K562 (cell line): ENCODE data around the gene SIPA1L2. TPM values are rescaled to one million over a fixed set of nuclear protein-coding genes. Genes with fewer than 3 reads are reported as not detected.

Experiments
- ATAC-seq: fragments of 200-7000 bp; cut with Tn5 transposase; 3 replicates; pipeline ENCODE4 v1.9.1; 2020; ENCODE audit warnings: moderate library complexity
- BruUV-seq: library from RNA; stranded (reverse); fragments of 400-500 nt; replicated peaks from 2 replicates; lab custom pipeline; 2021; lab: Mats Ljungman, UMichigan
- CTCF ChIA-PET: fragments of 300-600 bp; formaldehyde crosslinking; extraction: SDS; loops from one replicate; lab custom pipeline; 2021; ENCODE audit warnings: low intra/inter-chr PET ratio; lab: Yijun Ruan, JAX
- POLR2A ChIA-PET: fragments of 300-600, 350-650 bp; sonication (Branson Sonifier 250); formaldehyde crosslinking; extraction: SDS; loops from one replicate; lab custom pipeline; 2021; ENCODE audit warnings: antibody characterized with exemption, inconsistent platforms; lab: Yijun Ruan, JAX
- DNase-seq, 4 experiments: peaks; one replicate each; pipeline versions ENCODE4 v3.0.0 to v3.0.0-alpha.2; 2011 to 2018; ENCODE audit warnings: low spot score in 3 of 4, mixed read lengths in 3 of 4; ENCODE audit errors: extremely low read depth in 1 of 4
- FAIRE-seq: peaks from 2 replicates; lab custom pipeline; 2011; peaks lifted over from hg19 to GRCh38; lab: Jason Lieb, UNC
- H2AFZ ChIP-seq: 2 replicates; pipeline ENCODE4 v1.6.0; 2011; ENCODE audit warnings: low read depth, low read length, control low read depth, inconsistent platforms
- H3K27ac ChIP-seq: fragments of 200-600 bp; 3 replicates; pipeline ENCODE4 v1.8.0; 2011; ENCODE audit warnings: low read depth, mild to moderate bottlenecking, control low read depth, inconsistent platforms, low read length, moderate library complexity, mixed read lengths; ENCODE audit errors: extremely low read depth
- H3K27me3 ChIP-seq, 2 experiments: fragments of 300-600 bp in 1 of 2; 2 replicates in 1 of 2; 3 replicates in 1 of 2; pipeline versions ENCODE4 v1.6.0 to v1.8.0; 2011; ENCODE audit warnings: inconsistent platforms in 2 of 2, low read length in 2 of 2, mild to moderate bottlenecking in 1 of 2, mixed read lengths in 1 of 2, moderate library complexity in 1 of 2; ENCODE audit not compliant: control insufficient read depth in 2 of 2, insufficient read depth in 2 of 2
- H3K36me3 ChIP-seq: fragments of 300-600 bp; 3 replicates; pipeline ENCODE4 v1.8.0; 2011; ENCODE audit warnings: mild to moderate bottlenecking, low read length, inconsistent platforms; ENCODE audit not compliant: control insufficient read depth, insufficient read depth
- H3K4me1 ChIP-seq, 2 experiments: fragments of 200-600 bp in 1 of 2; replicated peaks in 1 of 2; 2 replicates in 1 of 2; 3 replicates in 1 of 2; pipeline versions ENCODE4 v1.5.1 to v1.8.0; 2011; ENCODE audit warnings: inconsistent platforms in 2 of 2, low read length in 2 of 2, mild to moderate bottlenecking in 1 of 2, mixed read lengths in 1 of 2, moderate library complexity in 1 of 2; ENCODE audit not compliant: control insufficient read depth in 2 of 2, insufficient read depth in 2 of 2
- H3K4me2 ChIP-seq: 2 replicates; pipeline ENCODE4 v1.6.1; 2011; ENCODE audit warnings: low read length, control low read depth, inconsistent platforms, mixed read lengths; ENCODE audit not compliant: insufficient read depth
- H3K4me3 ChIP-seq: fragments of 200-600 bp; sonication (generic), shearing (Covaris generic); 2 replicates; pipeline ENCODE4 v1.5.1; 2016; ENCODE audit warnings: control low read depth, inconsistent platforms
- H3K79me2 ChIP-seq: fragments of 200-600 bp; 3 replicates; pipeline ENCODE4 v1.8.0; 2011; ENCODE audit warnings: low read length, inconsistent platforms; ENCODE audit not compliant: control insufficient read depth, insufficient read depth
- H3K9ac ChIP-seq, 2 experiments: 2 replicates each; pipeline versions ENCODE4 v1.6.0 to v1.6.1; 2011; ENCODE audit warnings: low read depth in 2 of 2, low read length in 2 of 2, control low read depth in 1 of 2, inconsistent platforms in 1 of 2, mild to moderate bottlenecking in 1 of 2, mixed read lengths in 1 of 2; ENCODE audit not compliant: insufficient read depth in 1 of 2
- H3K9me1 ChIP-seq: one replicate; pipeline ENCODE4 v1.6.0; 2011; ENCODE audit warnings: inconsistent platforms, mild to moderate bottlenecking, low read length, moderate library complexity; ENCODE audit not compliant: control insufficient read depth, insufficient read depth
- H3K9me3 ChIP-seq: replicated peaks from 2 replicates; pipeline ENCODE4 v1.5.1; 2011; ENCODE audit warnings: low read depth, low read length, inconsistent platforms; ENCODE audit not compliant: control insufficient read depth, insufficient read depth
- H4K20me1 ChIP-seq: replicated peaks from 2 replicates; pipeline ENCODE4 v1.6.1; 2011; ENCODE audit warnings: low read length, inconsistent platforms, mixed read lengths; ENCODE audit not compliant: control insufficient read depth, insufficient read depth
- CBFB ChIP-seq: sonication (generic); formaldehyde crosslinking; IDR thresholded peaks from 2 replicates; pipeline ENCODE4 v1.4.0; 2020; ENCODE audit warnings: mild to moderate bottlenecking, missing genetic modification reagents
- EHMT2 ChIP-seq: fragments of 450-650 bp; IDR thresholded peaks from 2 replicates; pipeline ENCODE4 v1.6.1; 2018; ENCODE audit warnings: antibody characterized with exemption
- HNRNPLL ChIP-seq: fragments of 200-400 bp; formaldehyde crosslinking; IDR thresholded peaks from 2 replicates; pipeline ENCODE4 v1.6.1; 2017; ENCODE audit warnings: low read length, low read depth, mild to moderate bottlenecking; ENCODE audit not compliant: poor library complexity, severe bottlenecking
- TAL1 ChIP-seq: fragments of 450-650 bp; IDR thresholded peaks from 2 replicates; pipeline ENCODE4 v1.6.1; 2016; ENCODE audit warnings: mild to moderate bottlenecking
- WGBS: fragments of 100-300 bp; shearing (Covaris generic); methylation state at CpG from one replicate; pipeline ENCODE4 v1.1.6; 2016; ENCODE audit warnings: low coverage, mixed read lengths; ENCODE audit not compliant: insufficient coverage; ENCODE audit errors: missing lambda C conversion rate; 5-methylcytosine and 5-hydroxymethylcytosine counted together
- in situ Hi-C: fragments of 300-500 bp; cut with MboI; formaldehyde crosslinking; loops from 4 replicates; pipeline ENCODE4 v1.15.0; 2018; ENCODE audit warnings: inconsistent platforms, mixed read lengths
- intact Hi-C: fragments of 100-400 bp; cut with micrococcal nuclease; formaldehyde crosslinking; loops from 2 replicates; pipeline ENCODE4 v1.14.2; 2022
- polyA plus RNA-seq, 8 experiments: library from polyadenylated mRNA; depleted of rRNA in 4 of 8; stranded (reverse) in 5 of 8; unstranded in 3 of 8; fragments of >200 nt; fragmentation: Nextera tagmentation in 2 of 8; fragmentation: Illumina TruSeq in 1 of 8; extraction: Ambion mirVana in 2 of 8; extraction: Trizol in 1 of 8; gene quantifications; 2 replicates each; pipeline versions ENCODE4 v1.2.1 to v1.2.3, GENCODE V29; 2011 to 2014; ENCODE audit warnings: inconsistent platforms in 1 of 8, missing spikeins in 1 of 8
- total RNA-seq, 7 experiments: library from RNA; depleted of rRNA in 6 of 7; stranded (reverse); fragments of >200 nt in 6 of 7; fragmentation: Illumina TruSeq in 2 of 7; extraction: Trizol in 2 of 7; gene quantifications; 2 replicates each; pipeline versions ENCODE4 v1.2.1 to v1.2.3, GENCODE V29; 2011 to 2021; ENCODE audit warnings: low replicate concordance in 1 of 7
- TF ChIP-seq, protein P1 (sequence below): conservative IDR thresholded peaks from 2 replicates; pipeline ENCODE4 v1.6.1; 2011; ENCODE audit warnings: low read depth, mild to moderate bottlenecking, low read length; ENCODE audit not compliant: control insufficient read depth
- TF ChIP-seq, protein P2 (sequence below), 3 experiments: IDR thresholded peaks in 2 of 3; conservative IDR thresholded peaks in 1 of 3; 2 replicates each; pipeline ENCODE4 v1.5.1; 2011 to 2012; ENCODE audit warnings: low read length in 3 of 3, mild to moderate bottlenecking in 3 of 3, control low read depth in 2 of 3, improper control_type of control experiment in 1 of 3, inconsistent platforms in 1 of 3, low read depth in 1 of 3, mixed read lengths in 1 of 3, moderate library complexity in 1 of 3; ENCODE audit not compliant: insufficient read depth in 2 of 3

SIPA1L2 gene
- total and polyA plus RNA-seq, 9 of the 15 experiments (the other 6 are each of a cell fraction or from before 2014, with no cell fraction given), result 0.04 to 0.22 (median 0.06) TPM; not detected in 5

DNA sequence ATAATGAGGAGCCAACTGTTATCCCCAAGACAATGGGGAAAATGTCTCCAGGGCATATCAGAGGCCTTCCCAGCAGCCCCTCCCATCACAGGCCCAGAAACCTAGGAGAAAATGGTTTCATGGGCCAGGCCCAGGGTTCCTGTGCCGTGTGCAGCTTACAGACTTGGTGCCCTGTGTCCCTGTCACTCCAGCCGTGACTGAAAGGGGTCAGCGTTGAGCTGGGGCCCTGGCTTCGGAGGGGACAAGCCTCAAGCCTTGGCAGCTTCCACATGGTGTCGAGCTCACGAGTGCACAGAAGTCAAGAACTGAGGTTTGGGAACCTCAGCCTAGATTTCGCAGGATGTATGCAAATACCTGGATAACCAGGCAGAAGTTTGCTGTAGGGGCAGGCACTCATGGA is 18.1 kb downstream of the SIPA1L2 start:
- WGBS, result 4% methylated on average over 7 of the region's 7 CpGs
- FAIRE-seq (no peak), DNase-seq (no peak), ATAC-seq (peak; percentile 66)
- no peak overlapping the region for H3K27ac ChIP-seq
- intact Hi-C loops, result no loop called here
- H3K4me3 ChIP-seq, result no peak overlapping the region
- no peaks in the 10 kb centered on the region for H3K36me3 ChIP-seq
- no peaks in the 10 kb centered on the region for H3K9me3 ChIP-seq
- no TSS peak for BruUV-seq
- H3K4me2 ChIP-seq, result no peak overlapping the region
- H3K79me2 ChIP-seq, result no peaks in the 10 kb centered on the region
- CTCF ChIA-PET, result no interaction called here
- no peaks in the 10 kb centered on the region for H3K4me1 ChIP-seq
- POLR2A ChIA-PET, result no interaction called here
- H3K27me3 ChIP-seq, result no peaks in the 10 kb centered on the region
- in situ Hi-C loops, result no loop called here
- no peaks in the 10 kb centered on the region for H3K9me1 ChIP-seq
- no peak overlapping the region for H3K9ac ChIP-seq
- H4K20me1 ChIP-seq, result no peaks in the 10 kb centered on the region
- no peak overlapping the region for H2AFZ ChIP-seq
- no peak for TF ChIP-seq TAL1
- TF ChIP-seq CBFB, result no peak
- TF ChIP-seq, protein P1, sequence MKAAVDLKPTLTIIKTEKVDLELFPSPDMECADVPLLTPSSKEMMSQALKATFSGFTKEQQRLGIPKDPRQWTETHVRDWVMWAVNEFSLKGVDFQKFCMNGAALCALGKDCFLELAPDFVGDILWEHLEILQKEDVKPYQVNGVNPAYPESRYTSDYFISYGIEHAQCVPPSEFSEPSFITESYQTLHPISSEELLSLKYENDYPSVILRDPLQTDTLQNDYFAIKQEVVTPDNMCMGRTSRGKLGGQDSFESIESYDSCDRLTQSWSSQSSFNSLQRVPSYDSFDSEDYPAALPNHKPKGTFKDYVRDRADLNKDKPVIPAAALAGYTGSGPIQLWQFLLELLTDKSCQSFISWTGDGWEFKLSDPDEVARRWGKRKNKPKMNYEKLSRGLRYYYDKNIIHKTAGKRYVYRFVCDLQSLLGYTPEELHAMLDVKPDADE, result no peak
- TF ChIP-seq HNRNPLL, result no peak
- TF ChIP-seq EHMT2, result no peak
- TF ChIP-seq, protein P2, sequence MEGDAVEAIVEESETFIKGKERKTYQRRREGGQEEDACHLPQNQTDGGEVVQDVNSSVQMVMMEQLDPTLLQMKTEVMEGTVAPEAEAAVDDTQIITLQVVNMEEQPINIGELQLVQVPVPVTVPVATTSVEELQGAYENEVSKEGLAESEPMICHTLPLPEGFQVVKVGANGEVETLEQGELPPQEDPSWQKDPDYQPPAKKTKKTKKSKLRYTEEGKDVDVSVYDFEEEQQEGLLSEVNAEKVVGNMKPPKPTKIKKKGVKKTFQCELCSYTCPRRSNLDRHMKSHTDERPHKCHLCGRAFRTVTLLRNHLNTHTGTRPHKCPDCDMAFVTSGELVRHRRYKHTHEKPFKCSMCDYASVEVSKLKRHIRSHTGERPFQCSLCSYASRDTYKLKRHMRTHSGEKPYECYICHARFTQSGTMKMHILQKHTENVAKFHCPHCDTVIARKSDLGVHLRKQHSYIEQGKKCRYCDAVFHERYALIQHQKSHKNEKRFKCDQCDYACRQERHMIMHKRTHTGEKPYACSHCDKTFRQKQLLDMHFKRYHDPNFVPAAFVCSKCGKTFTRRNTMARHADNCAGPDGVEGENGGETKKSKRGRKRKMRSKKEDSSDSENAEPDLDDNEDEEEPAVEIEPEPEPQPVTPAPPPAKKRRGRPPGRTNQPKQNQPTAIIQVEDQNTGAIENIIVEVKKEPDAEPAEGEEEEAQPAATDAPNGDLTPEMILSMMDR (IDR thresholded peaks at IDR 0.05 in 2 of 3, conservative IDR thresholded peaks at IDR 0.05 in 1 of 3; ENCODE audit: insufficient read depth in 2 of 3, low read depth in 1 of 3, low read length in 3 of 3), result 0 out of 6 replicates have a peak, but pooled peaks of 2 of the 3 experiments have one; percentile 4 to 14
